HG03442 (cell line): ENCODE results near the gene ARSB.
"Not testable (repeated sequence)": the region's sequence is repeated elsewhere in the genome, so short reads cannot be mapped to it uniquely, and the experiment has no call there.

Experiments
- ATAC-seq: cut with Tn5 transposase; IDR thresholded peaks from one replicate; pipeline ENCODE4 v1.9.1; 2021; ENCODE audit warnings: mild to moderate bottlenecking, moderate library complexity; ENCODE audit not compliant: unreplicated experiment

The ARSB gene

GRCh38 chr5:78956901-78957300 lies 28.2 kb downstream of the ARSB start:
- no peak for ATAC-seq

DNA sequence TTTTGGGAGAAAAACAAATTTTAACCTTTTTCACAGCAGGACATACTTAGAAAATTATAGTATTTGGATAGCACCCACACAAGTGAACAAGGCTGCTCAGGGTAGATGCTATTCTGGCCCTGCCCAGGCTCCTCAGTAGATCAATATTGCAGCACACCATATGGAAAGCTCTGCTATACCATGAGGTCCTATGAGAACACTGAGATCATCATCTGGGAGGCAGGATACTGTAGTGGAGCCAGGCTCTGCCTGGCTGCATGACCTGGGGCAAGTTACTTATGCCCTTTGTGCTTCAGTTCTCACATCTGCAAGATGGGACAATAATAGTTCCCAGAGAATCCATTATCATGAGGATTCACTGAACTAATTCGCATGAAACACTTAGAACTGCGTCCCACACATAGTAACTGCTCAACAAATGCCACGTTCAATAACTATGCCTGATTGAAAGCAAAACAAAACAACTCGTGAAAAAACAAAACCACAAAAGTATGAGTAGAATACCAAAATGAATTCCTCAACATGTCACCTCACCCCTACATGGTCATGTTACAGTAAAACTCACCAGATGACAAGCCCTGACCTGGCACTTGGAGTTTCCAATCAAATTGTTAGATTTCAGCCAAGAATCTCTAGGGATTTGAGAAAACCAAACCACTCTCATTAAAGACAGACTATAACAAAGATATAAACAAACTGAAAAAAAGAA lies 31.9 kb downstream of the ARSB start:
- peak; percentile 47 for ATAC-seq

- ATAC-seq = no peak
Observed at GRCh38 chr5:78930721-78931120, 54.4 kb downstream of the ARSB start.

DNA sequence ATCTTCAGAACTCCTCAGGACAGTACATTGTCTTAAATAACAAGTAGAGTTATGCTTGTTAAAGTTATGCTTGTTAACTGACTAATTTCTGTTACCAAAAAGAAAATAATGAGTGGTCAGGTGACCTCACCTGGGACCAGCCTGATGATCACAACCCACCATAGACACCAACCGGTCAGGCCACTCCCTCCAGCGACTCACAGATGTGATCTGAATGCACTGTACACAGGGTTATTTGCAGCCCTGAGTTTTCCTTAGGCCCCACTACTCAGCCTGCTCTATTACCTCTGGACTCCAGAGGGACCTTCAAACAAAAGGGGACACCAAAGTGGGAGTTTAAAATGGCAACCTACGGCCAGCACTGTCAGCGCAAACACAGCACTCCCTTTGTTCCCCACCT lies 55.3 kb downstream of the ARSB start:
- no peak for ATAC-seq

GRCh38 chr5:78927657-78928282 lies 57.3 kb downstream of the ARSB start:
- ATAC-seq = no peak

- ATAC-seq = no peak
Observed at GRCh38 chr5:78926252-78926651, 58.9 kb downstream of the ARSB start.

DNA sequence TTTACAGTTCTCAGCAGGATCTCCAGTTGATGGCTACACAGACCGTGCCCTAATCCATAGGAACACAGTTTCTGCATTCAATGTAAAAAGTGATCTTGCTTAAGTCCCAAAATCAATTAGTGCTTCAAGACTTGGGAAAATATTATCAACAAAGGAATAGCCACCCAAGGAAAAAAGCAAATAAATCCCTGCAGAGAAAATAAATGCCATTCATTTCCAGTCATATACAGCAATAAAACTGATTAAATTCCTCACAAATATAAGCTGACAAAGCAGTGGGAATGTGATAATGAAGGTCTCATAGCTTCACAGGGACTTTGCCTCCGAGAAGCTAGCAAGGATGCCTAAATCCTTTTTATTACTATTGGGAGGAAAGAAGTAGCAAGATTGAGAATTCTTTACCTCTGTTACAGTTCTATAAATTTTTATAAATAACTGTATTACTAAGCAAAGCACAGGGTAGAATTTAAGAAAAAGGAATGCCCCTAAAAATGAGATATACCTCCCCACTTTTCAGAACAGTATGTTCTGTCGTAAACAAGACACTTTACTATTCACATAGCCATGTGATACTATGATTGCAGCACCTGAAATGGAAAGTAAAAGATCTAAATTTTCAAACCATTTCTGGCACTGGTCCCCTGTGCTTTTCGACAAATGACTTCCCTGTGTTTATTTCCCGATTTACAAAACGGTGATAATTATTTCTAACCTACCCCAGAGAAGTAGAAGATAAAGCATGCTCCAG lies 59.8 kb downstream of the ARSB start:
- no peak for ATAC-seq

- peak; percentile 15 for ATAC-seq
Observed at GRCh38 chr5:78923622-78923970, 61.5 kb downstream of the ARSB start.

DNA sequence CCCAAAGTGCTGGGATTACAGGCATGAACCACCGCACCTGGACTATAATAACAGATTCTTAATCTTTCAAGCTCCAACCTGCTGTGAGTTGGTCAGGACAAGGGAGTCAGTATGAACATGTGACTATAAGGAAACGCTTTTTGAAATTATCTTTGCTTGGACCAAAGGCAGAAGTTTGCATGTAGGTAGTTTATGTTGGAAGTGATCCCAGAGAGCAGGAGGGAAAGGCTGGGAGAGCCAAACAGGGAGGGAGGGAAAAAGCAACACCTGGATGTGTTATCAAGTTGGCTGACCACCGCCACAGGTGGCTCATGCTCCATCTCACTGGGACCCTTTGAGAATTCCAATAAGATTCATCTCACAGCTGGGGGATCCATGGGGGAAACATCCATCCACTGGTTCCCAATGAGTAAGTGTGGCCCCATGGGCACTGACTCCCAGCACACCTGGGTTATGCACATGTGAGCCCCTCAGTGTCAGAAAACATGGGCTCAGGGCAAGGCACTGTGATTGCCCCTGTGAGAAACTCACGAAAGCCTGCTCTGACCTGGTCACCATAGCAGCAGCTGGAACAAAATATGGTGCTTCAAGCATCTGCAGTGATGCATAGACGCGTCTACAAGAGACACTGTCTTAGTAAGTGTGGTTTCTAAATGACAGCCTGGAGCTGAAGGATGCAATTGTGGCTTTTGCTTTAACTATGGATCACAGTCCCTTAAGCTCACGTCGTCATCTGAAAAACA lies 62.1 kb downstream of the ARSB start:
- ATAC-seq = peak; percentile 81

DNA sequence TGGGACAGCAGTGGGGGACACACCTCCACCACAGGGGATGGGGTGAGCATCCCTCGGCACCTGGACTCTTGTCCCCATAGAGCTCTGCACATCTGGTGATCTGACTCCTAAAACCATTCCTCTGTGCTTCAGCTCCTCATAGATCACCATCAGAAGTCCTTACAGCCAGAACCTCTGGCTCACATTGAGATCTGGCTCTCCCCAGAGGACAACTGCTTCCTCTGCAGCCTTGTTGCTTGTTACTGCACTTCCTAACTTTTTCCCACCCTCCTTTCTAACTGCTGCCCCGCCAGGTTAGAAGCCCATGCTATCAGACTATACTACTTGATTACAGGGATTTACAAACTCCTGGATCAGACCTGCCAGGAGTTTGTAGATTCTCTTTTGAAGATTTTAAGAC lies 64.5 kb downstream of the ARSB start:
- no peak for ATAC-seq

GRCh38 chr5:78919796-78920195 lies 65.3 kb downstream of the ARSB start:
- no peak for ATAC-seq

GRCh38 chr5:78916044-78916443 lies 69.1 kb downstream of the ARSB start:
- ATAC-seq = no peak

DNA sequence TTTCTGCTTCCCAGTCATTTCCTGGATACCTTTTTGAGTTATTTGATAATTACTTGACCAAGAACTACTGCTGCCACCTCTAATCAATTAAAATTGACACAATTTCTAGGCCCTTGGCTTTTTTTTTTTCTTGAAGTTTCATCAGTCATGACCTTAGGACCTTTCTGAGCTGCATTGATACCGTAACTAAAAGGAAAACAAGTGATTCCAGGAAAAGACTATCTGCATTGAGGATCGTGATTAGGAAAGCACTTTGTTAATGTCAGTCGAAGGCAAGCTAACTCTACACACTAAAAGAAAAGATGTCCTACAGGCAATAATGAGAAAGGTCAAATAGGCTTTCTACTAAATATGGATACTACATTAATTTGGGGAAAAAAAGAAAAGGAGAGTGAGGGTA lies 69.9 kb downstream of the ARSB start:
- ATAC-seq = no peak

- no peak for ATAC-seq
Observed at GRCh38 chr5:78912811-78913210, 72.3 kb downstream of the ARSB start.

DNA sequence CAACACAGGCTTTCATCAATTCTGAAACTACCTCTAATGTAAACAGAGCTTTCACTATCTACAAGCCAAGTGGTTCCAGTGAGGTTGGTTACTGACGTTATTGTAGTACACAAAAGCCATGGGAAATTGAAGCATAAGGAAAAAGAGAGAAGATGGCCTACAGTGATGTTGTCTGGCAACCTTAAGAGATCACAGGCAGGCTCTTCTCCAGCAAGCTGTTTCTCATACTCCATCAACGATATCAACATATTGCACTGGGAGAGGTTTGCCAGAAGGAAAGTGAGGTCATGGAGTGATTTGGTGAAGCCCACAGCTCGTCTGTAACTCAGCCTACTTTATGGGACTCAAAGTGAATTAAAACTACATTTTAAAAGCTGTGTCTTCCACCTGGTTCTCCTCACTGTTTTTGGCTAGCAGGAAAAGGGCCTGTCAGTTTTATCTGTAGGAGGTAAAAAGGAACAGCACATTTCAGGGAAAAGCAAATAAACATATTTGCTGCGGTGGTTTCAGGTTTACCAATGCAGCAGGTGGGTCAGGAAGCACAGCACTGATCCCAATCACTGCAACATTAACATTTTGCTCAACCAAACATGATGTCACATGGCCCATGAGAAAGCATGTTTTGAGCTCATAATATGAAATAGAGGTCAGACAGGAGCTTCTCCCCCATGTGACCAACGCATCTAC lies 72.9 kb downstream of the ARSB start:
- ATAC-seq = no peak

DNA sequence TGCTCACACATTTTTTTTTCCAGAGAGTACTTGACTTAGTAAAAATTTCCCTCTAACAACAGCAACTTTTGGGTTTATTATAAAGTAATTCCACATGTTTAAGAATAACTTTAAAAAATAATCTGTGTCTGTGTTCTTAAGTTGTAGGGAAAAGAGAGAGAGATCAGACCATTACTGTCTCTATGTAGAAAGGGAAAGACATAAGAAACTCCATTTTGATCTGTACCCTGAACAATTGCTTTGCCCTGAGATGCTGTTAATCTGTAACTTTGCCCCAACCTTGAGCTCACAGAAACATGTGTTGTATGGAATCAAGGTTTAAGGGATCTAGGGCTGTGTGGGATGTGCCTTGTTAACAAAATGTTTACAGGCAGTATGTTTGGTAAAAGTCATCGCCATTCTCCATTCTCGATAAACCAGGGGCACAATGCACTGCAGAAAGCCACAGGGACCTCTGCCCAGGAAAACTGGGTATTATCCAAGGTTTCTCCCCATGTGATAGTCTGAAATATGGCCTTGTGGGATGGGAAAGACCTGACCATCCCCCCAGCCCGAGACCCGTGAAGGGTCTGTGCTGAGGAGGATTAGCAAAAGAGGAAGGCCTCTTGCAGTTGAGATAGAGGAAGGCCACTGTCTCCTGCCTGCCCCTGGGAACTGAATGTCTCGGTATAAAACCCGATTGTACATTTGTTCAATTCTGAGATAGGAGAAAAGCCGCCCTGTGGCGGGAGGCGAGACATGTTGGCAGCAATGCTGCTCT lies 75.7 kb downstream of the ARSB start:
- not testable (repeated sequence) for ATAC-seq

DNA sequence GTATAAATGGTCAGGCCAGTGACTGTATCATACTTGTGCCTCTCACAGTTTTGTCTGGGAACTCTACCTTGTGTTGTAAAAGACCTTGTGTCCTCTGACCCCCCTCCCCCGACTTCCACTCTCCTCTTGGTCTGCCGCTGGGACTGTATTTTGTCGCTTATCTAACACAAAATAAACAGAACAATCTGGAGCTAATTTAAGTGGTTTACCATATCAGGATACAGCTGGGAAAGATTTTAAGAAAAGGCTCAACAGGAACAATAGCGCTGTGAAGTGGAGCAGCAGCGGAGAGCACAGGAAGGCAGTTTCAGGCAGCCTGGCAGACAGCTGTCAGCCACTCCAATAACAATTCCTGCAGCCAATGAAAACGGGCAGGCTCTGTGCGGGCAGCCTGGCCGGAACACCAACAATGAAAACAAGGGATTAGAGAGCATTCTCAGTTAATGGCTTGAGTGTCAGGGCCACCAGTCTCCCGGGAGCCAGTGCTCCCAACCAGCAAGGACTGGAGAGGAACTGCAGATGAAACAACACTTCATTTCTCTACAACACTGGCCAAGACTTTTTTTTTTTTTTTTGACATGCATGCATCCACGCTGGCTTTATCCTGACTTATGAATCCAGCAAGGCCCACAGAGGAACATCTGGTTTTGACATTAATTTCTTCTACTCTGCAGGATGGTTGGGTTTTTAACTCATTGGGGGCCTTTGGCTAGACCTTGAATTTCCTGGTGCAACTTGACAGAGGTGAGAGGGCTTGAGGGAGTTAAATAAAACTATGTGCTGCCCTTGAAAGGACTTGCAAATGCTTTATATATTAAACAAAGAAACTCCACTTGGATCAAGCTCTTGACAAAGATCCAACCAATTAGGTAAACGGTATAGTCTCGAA lies 76.7 kb downstream of the ARSB start:
- no peak for ATAC-seq

DNA sequence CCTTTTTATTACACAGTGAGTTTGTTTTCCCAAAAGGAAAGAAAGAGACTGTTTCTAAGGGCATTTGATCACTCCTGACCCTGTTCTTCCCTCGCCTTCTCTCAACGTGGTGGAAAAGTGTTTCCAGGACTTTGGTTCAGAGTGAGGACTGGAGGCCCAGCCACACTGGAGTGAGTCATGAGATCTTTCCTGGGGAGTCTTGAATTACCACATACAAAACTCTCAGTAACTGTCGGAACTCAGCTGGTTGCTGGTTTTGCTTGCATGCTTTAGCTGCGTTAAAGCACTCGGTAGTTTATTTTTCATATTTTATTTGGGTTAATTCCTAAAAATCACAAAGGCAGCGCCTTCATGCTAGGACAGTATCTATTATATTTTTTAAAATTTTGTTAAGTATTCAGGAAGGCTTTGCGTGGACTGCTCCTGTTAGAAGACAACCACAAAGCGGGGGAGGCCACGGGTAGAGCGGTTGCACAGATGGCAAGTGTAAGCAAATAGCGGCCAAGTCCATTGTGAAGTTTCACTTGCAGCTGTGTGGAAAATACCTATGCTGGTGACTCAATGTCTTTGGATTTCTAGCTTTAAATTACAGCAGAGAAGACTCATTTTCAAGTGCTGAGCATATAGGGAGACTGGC lies 77.7 kb downstream of the ARSB start:
- no peak for ATAC-seq
